ENCODE results near the gene NPHP4.

NPHP4 gene

GRCh38 chr1:5842679-5843078, 149.5 kb downstream of the NPHP4 start:
- DNase-seq, result no peak

GRCh38 chr1:5840551-5841001, 151.6 kb downstream of the NPHP4 start:
- no peak for DNase-seq

DNA sequence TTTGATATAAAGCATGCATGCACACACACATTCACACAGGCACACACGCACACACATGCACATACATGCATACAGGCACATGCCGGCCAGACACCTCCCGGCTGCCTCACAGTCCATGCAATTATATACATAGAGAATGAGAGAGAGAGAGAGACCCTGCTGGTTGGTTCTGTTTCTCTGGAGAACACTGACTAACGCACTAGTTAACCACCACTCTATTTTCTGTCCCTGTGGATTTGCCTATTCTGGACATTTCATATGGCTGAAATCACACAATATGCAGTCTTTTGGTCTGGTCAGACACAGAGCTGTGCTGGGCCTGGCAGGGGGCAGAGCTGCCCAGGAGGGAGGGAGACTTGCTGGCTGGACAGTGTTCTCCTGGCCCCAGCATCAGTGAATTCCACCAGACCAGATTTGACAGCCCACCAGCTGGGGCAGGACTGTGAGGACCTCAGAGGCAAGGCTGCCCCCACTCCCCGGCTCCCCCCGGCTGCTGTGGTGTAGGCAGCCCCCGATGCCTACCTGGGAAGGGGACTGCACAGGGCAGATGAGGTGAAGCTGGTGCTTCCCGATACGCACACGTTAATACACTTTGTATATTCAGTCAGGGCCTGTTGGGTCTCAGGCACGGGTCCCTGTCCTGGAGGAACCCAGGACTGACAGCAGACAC, 152.2 kb downstream of the NPHP4 start:
- no peak for DNase-seq

DNA sequence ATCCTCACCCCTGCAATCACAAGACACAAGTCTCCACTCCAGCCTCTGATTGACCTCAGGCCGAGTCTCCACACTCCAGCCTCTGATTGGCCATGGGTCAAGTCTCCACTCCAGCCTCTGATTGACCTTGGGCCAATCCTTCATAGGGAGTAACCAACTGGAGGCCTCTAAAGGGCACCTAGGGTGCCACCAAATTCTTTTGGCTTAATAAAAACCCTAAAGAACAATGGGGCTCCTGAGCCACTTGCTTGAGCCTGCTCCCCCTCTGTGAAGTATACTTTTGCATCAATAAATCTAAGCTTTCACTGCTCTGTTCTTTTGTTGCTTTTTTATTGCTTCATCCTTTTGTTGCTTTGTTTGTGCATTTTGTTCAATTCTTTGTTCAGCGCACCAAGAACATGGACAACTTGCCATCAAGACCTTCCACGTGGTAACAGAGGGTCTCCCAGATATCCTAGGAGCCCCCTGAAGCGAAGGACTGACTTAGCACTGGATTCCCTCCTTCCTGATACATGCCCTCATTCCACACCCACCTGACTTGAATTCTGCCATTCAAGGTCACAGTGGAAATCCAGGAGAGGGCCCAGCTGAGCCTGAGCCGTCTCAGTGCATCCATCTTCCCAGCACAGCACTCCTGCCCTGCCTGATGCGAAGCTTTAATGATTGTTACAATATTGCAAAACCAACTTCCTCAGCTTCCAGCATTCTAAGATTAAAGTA, 152.9 kb downstream of the NPHP4 start:
- DNase-seq, result no peak

- no peak for DNase-seq
These were observed 154.1 kb downstream of the NPHP4 start for GRCh38 chr1:5837976-5838653.

GRCh38 chr1:5836776-5837440, 155.3 kb downstream of the NPHP4 start:
- no peak for DNase-seq

GRCh38 chr1:5835179-5835562, 157.1 kb downstream of the NPHP4 start:
- no peak for DNase-seq

- DNase-seq, result no peak
These were observed 157.6 kb downstream of the NPHP4 start for GRCh38 chr1:5834477-5835178.

- DNase-seq, result no peak
These were observed 158.3 kb downstream of the NPHP4 start for GRCh38 chr1:5833911-5834310.

- DNase-seq, result no peak
These were observed 159.0 kb downstream of the NPHP4 start for GRCh38 chr1:5832916-5833895.

GRCh38 chr1:5831600-5832335, 160.5 kb downstream of the NPHP4 start:
- DNase-seq, result no peak

GRCh38 chr1:5830771-5831599, 161.2 kb downstream of the NPHP4 start:
- no peak for DNase-seq

GRCh38 chr1:5829414-5829813, 162.8 kb downstream of the NPHP4 start:
- DNase-seq, result no peak

GRCh38 chr1:5828308-5828935, 163.8 kb downstream of the NPHP4 start:
- no peak for DNase-seq

- no peak for DNase-seq
These were observed 164.7 kb downstream of the NPHP4 start for GRCh38 chr1:5827516-5827915.

GRCh38 chr1:5826601-5827000, 165.6 kb downstream of the NPHP4 start:
- no peak for DNase-seq

GRCh38 chr1:5822726-5823125, 169.5 kb downstream of the NPHP4 start:
- no peak for DNase-seq

DNA sequence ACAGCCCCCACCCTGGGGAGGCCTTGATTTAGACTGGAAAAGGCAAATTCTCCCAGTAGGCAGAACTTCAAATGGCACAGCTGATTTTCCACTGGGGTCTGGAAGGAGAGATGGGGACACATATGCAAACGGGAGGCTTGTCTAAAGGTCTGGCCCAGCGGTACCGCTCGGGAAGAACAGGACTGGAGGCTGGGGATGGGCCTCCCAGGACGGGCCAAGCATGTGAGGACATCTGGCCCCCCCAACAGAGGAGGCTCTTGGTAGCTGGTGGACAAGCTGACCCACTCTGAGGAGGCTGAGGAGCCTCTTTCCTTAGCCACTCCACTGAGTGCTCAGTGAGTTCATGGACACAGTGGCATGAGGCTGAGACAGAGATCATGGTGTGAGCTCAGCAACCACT, 170.0 kb downstream of the NPHP4 start:
- DNase-seq, result no peak

DNA sequence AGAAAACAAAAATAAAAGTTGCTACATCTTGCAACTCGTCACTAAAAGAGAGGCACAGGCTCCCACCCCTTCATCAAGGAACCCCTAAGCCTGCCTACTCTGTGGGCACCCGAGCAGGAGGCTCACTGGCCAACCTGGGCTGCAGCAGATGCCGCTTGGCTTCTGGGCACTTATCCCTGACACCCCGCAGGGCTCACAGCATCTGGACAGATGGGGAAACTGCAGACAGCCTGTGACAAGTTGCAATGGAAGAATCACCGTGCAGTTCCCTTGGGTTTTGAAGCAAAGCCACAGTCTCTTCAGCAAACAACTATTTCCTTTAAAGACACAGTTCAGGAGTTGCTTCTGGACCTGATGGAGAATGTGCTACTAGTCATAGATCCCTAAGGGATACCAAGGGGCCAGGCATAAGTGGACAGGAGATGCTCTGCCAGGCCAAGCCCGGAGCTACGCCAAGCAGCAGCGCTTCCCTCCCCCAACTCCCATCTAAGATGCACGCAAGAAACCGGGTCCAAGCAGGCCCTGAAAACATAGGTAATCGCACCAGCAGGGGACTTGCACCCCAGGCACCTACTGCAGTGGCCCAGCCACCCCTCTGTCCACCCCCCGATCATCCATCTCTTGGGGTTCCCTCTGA, 170.6 kb downstream of the NPHP4 start:
- DNase-seq, result no peak
